WTC11 (cell line): ENCODE measurements around the gene CADM2. TPM values are rescaled to one million over a fixed set of nuclear protein-coding genes. Genes with fewer than 3 reads are reported as not detected.

Experiments used
- ATAC-seq: fragments of 200-7000 bp; cut with Tn5 transposase; 2 replicates; pipeline ENCODE4 v1.10.0; 2021; ENCODE audit warnings: mild to moderate bottlenecking, moderate library complexity
- CTCF ChIA-PET: fragments of 300-600 bp; sonication (Branson Sonifier 250); formaldehyde crosslinking; loops from one replicate; lab custom pipeline; 2021; ENCODE audit warnings: antibody characterized with exemption; lab: Charles Lee
- POLR2A ChIA-PET: fragments of 350-600 bp; sonication (Branson Sonifier 250); formaldehyde crosslinking; loops from one replicate; lab custom pipeline; 2021; ENCODE audit warnings: antibody characterized with exemption; lab: Charles Lee
- DNase-seq: peaks from one replicate; pipeline ENCODE4 v3.0.0; 2021; ENCODE audit warnings: low spot score
- H3K27ac Mint-ChIP-seq: 2 replicates; pipeline ENCODE4 v1.8.0; 2021; ENCODE audit warnings: mixed read lengths
- H3K27me3 Mint-ChIP-seq: 2 replicates; pipeline ENCODE4 v1.8.0; 2021; ENCODE audit warnings: low read depth, mild to moderate bottlenecking, moderate library complexity, mixed read lengths
- H3K36me3 Mint-ChIP-seq: 2 replicates; pipeline ENCODE4 v1.8.0; 2021; ENCODE audit warnings: mixed read lengths
- H3K4me1 Mint-ChIP-seq: 2 replicates; pipeline ENCODE4 v1.8.0; 2022; ENCODE audit warnings: mixed read lengths
- H3K4me3 Mint-ChIP-seq: 2 replicates; pipeline ENCODE4 v1.8.0; 2021; ENCODE audit warnings: mild to moderate bottlenecking, moderate library complexity, mixed read lengths
- H3K9me3 Mint-ChIP-seq: 2 replicates; pipeline ENCODE4 v1.8.0; 2021; ENCODE audit warnings: mixed read lengths
- ETV6 ChIP-seq: sonication (generic); formaldehyde crosslinking; IDR thresholded peaks from 2 replicates; pipeline ENCODE4 v1.8.1; 2022; ENCODE audit warnings: mild to moderate bottlenecking, missing genetic modification reagents
- FOXJ3 ChIP-seq: sonication (generic); formaldehyde crosslinking; IDR thresholded peaks from 2 replicates; pipeline ENCODE4 v1.9.0; 2021; ENCODE audit warnings: missing genetic modification reagents, mild to moderate bottlenecking, borderline replicate concordance
- FOXK1 ChIP-seq: sonication (generic); formaldehyde crosslinking; IDR thresholded peaks from 2 replicates; pipeline ENCODE4 v1.8.0; 2022; ENCODE audit warnings: mild to moderate bottlenecking, moderate library complexity, missing genetic modification reagents
- NFYB ChIP-seq: sonication (generic); formaldehyde crosslinking; conservative IDR thresholded peaks from 2 replicates; pipeline ENCODE4 v1.8.0; 2022; ENCODE audit warnings: low read depth, missing genetic modification reagents
- ZNF317 ChIP-seq: sonication (generic); formaldehyde crosslinking; IDR thresholded peaks from 2 replicates; pipeline ENCODE4 v1.8.1; 2023; ENCODE audit warnings: low read depth, mild to moderate bottlenecking, moderate library complexity, missing genetic modification reagents, borderline replicate concordance
- ZNF416 ChIP-seq: fragments of 250-450 bp; sonication (Bioruptor Pico); IDR thresholded peaks from 2 replicates; pipeline ENCODE4 v1.9.0; 2021; ENCODE audit warnings: mild to moderate bottlenecking, inconsistent platforms
- ZNF532 ChIP-seq: fragments of 250-450 bp; sonication (Bioruptor Pico); IDR thresholded peaks from 2 replicates; pipeline ENCODE4 v1.9.0; 2021; ENCODE audit warnings: mild to moderate bottlenecking, borderline replicate concordance
- total RNA-seq: library from RNA; stranded (reverse); gene quantifications from 3 replicates; pipeline ENCODE4 v1.2.3, GENCODE V29; 2021
- TF ChIP-seq, protein P1 (sequence below): sonication (generic); formaldehyde crosslinking; IDR thresholded peaks from 2 replicates; pipeline ENCODE4 v1.8.0; 2023; ENCODE audit warnings: missing genetic modification reagents, mild to moderate bottlenecking, borderline replicate concordance
- TF ChIP-seq, protein P2 (sequence below): sonication (generic); formaldehyde crosslinking; IDR thresholded peaks from 2 replicates; pipeline ENCODE4 v1.8.1; 2022; ENCODE audit warnings: mild to moderate bottlenecking, missing genetic modification reagents, moderate library complexity, borderline replicate concordance
- TF ChIP-seq, protein P3 (sequence below): sonication (generic); formaldehyde crosslinking; IDR thresholded peaks from 2 replicates; pipeline ENCODE4 v1.8.0; 2022; ENCODE audit warnings: missing genetic modification reagents
- TF ChIP-seq, protein P4 (sequence below): sonication (generic); formaldehyde crosslinking; IDR thresholded peaks from 2 replicates; pipeline ENCODE4 v1.8.1; 2023; ENCODE audit warnings: mild to moderate bottlenecking, moderate library complexity, missing genetic modification reagents

CADM2 gene
- total RNA-seq, 1 experiment from 2014 or later, result 18.8 TPM

GRCh38 chr3:84989102-84989501 lies 30.3 kb downstream of the CADM2 start (continued):
- TF ChIP-seq, protein P1, sequence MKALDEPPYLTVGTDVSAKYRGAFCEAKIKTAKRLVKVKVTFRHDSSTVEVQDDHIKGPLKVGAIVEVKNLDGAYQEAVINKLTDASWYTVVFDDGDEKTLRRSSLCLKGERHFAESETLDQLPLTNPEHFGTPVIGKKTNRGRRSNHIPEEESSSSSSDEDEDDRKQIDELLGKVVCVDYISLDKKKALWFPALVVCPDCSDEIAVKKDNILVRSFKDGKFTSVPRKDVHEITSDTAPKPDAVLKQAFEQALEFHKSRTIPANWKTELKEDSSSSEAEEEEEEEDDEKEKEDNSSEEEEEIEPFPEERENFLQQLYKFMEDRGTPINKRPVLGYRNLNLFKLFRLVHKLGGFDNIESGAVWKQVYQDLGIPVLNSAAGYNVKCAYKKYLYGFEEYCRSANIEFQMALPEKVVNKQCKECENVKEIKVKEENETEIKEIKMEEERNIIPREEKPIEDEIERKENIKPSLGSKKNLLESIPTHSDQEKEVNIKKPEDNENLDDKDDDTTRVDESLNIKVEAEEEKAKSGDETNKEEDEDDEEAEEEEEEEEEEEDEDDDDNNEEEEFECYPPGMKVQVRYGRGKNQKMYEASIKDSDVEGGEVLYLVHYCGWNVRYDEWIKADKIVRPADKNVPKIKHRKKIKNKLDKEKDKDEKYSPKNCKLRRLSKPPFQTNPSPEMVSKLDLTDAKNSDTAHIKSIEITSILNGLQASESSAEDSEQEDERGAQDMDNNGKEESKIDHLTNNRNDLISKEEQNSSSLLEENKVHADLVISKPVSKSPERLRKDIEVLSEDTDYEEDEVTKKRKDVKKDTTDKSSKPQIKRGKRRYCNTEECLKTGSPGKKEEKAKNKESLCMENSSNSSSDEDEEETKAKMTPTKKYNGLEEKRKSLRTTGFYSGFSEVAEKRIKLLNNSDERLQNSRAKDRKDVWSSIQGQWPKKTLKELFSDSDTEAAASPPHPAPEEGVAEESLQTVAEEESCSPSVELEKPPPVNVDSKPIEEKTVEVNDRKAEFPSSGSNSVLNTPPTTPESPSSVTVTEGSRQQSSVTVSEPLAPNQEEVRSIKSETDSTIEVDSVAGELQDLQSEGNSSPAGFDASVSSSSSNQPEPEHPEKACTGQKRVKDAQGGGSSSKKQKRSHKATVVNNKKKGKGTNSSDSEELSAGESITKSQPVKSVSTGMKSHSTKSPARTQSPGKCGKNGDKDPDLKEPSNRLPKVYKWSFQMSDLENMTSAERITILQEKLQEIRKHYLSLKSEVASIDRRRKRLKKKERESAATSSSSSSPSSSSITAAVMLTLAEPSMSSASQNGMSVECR (CRISPR knock-in tag), result no peak
- TF ChIP-seq, protein P2, sequence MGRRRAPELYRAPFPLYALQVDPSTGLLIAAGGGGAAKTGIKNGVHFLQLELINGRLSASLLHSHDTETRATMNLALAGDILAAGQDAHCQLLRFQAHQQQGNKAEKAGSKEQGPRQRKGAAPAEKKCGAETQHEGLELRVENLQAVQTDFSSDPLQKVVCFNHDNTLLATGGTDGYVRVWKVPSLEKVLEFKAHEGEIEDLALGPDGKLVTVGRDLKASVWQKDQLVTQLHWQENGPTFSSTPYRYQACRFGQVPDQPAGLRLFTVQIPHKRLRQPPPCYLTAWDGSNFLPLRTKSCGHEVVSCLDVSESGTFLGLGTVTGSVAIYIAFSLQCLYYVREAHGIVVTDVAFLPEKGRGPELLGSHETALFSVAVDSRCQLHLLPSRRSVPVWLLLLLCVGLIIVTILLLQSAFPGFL (CRISPR knock-in tag), result no peak
- TF ChIP-seq ETV6 (CRISPR knock-in tag) (no peak), FOXK1 (no peak), ZNF532 (CRISPR knock-in tag) (no peak), FOXJ3 (CRISPR knock-in tag) (no peak)
- TF ChIP-seq, all 79 proteins: peak for 0

- no peak overlapping the region for H3K4me3 Mint-ChIP-seq
These were observed 32.7 kb downstream of the CADM2 start for GRCh38 chr3:84991422-84991900.

More at GRCh38 chr3:84991422-84991900, 32.7 kb downstream of the CADM2 start:
- Mint-ChIP-seq H3K27ac (no peak overlapping the region), H3K9me3 (no peaks in the 10 kb centered on the region), H3K4me1 (peaks cover 30% of the 10 kb centered on the region), H3K36me3 (no peaks in the 10 kb centered on the region), H3K27me3 (no peaks in the 10 kb centered on the region)
- DNase-seq, result no peak
- POLR2A ChIA-PET, result interaction anchor here (1.0 kb wide), 1 partner anchor 32 kb away, joined by 3 read pairs; the partner anchor contains the start of gene CADM2
- TF ChIP-seq, protein P3, sequence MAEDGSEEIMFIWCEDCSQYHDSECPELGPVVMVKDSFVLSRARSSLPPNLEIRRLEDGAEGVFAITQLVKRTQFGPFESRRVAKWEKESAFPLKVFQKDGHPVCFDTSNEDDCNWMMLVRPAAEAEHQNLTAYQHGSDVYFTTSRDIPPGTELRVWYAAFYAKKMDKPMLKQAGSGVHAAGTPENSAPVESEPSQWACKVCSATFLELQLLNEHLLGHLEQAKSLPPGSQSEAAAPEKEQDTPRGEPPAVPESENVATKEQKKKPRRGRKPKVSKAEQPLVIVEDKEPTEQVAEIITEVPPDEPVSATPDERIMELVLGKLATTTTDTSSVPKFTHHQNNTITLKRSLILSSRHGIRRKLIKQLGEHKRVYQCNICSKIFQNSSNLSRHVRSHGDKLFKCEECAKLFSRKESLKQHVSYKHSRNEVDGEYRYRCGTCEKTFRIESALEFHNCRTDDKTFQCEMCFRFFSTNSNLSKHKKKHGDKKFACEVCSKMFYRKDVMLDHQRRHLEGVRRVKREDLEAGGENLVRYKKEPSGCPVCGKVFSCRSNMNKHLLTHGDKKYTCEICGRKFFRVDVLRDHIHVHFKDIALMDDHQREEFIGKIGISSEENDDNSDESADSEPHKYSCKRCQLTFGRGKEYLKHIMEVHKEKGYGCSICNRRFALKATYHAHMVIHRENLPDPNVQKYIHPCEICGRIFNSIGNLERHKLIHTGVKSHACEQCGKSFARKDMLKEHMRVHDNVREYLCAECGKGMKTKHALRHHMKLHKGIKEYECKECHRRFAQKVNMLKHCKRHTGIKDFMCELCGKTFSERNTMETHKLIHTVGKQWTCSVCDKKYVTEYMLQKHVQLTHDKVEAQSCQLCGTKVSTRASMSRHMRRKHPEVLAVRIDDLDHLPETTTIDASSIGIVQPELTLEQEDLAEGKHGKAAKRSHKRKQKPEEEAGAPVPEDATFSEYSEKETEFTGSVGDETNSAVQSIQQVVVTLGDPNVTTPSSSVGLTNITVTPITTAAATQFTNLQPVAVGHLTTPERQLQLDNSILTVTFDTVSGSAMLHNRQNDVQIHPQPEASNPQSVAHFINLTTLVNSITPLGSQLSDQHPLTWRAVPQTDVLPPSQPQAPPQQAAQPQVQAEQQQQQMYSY (CRISPR knock-in tag), result no peak
- TF ChIP-seq ZNF416 (CRISPR knock-in tag) (no peak), NFYB (CRISPR knock-in tag) (no peak), ZNF317 (CRISPR knock-in tag) (no peak)
- TF ChIP-seq, protein P4, sequence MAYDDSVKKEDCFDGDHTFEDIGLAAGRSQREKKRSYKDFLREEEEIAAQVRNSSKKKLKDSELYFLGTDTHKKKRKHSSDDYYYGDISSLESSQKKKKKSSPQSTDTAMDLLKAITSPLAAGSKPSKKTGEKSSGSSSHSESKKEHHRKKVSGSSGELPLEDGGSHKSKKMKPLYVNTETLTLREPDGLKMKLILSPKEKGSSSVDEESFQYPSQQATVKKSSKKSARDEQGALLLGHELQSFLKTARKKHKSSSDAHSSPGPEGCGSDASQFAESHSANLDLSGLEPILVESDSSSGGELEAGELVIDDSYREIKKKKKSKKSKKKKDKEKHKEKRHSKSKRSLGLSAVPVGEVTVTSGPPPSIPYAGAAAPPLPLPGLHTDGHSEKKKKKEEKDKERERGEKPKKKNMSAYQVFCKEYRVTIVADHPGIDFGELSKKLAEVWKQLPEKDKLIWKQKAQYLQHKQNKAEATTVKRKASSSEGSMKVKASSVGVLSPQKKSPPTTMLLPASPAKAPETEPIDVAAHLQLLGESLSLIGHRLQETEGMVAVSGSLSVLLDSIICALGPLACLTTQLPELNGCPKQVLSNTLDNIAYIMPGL (CRISPR knock-in tag), result no peak
- CTCF ChIA-PET, result no interaction called here
- ATAC-seq, result no peak
